Right hindlimb (tissue), 1 donor: ENCODE measurements around the gene NLRC4.
"Not testable (repeated sequence)": the region's sequence is repeated elsewhere in the genome, so short reads cannot be mapped to it uniquely, and the experiment has no call there.

ENCODE experiments used
- DNase-seq: peaks from one replicate; pipeline ENCODE4 v3.0.0-alpha.2; 2018

Gene NLRC4

DNA sequence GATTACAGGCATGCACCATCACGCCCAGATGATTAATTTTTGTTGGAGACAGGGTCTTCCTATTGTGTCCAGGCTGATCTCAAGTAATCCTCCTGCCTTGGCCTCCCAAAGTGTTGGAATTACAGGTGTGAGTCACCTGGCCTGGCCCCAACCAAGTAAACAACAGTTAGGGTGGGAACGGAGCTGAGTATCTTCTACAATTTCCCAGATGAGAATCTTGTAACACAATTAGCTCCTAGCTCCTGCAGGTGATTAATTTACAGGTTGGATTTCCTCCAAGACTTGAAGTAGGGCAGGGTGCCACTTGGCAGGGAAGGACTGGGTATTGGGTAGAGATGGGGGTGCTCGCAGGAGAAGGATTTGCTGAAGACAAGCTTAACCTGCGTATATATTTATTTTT, 17.8 kb downstream of the NLRC4 start:
- DNase-seq = no peak

DNA sequence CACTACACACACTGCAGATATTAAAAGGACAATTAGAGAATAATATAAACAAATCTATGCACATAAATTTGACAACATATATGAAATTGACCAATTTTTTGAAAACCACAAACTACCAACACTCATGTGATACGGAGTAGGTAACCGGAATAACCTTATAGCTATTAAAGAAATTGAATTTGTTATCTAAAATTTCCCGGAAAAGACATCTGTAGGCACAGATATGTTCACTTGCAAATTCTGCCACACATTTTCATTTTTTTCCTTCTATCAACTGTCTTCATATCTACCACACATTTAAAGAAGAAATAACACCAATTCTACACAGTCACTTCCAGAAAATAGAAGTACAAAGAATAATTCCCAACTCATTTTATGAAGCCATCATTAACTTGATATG, 22.4 kb downstream of the NLRC4 start:
- no peak for DNase-seq

DNA sequence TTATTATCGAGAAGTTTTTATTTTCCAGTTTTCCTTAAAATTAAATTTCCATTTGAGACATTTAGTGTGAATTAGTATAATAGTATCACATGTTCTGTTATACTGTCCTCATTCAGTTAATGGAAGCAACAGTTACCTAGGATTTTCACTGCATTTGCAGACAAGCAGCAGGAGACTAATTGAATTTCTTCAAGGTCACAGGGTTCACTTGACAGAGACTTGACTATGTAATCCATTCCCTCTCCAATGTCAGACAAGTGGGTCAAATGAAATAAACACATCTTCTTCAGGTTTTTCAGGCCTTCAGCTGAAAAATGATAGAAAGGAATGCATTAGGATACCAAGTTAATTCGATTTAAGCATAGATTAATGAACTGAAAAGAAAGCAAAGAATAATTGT, 26.7 kb downstream of the NLRC4 start:
- no peak for DNase-seq

DNA sequence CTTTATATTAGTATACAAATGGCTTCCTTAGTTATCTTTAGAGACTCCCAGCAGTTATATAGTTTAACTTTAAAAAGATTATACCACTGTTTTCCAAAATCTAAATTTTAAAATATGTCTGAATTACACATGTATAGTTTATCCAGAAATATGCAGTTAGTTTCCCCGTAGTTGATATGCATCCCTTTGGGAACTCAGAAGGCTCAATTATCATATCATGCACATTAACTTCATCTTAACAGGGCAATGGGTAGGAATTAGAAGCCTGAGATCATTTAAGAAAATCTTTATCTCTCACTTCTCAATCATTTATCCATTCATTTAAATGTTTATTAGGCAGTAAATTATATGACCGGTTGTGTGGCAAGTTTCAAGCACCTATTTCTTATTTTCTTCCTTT, 27.2 kb downstream of the NLRC4 start:
- DNase-seq = no peak

DNA sequence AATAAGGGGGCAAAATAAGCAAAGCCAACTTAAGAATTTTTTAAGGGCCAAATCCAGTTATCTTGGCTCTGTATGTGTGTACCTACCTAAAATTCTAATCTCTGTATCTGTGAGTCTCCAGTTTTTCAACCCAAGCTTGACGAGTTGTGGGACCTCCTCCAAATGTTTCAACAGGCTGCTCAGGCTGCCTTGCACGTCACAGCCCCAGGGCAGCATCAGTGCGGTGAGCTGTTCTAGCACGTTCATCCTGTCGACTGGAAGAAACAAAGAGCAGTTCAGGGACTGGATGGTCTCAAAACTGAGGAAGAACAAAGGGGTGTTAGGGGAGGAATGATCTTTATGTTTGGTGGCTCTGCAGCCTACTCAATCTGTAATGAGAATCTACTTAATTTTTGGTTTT, 29.4 kb downstream of the NLRC4 start:
- no peak for DNase-seq

- DNase-seq = no peak
These were observed 32.7 kb downstream of the NLRC4 start for GRCh38 chr2:32231959-32232358.

DNA sequence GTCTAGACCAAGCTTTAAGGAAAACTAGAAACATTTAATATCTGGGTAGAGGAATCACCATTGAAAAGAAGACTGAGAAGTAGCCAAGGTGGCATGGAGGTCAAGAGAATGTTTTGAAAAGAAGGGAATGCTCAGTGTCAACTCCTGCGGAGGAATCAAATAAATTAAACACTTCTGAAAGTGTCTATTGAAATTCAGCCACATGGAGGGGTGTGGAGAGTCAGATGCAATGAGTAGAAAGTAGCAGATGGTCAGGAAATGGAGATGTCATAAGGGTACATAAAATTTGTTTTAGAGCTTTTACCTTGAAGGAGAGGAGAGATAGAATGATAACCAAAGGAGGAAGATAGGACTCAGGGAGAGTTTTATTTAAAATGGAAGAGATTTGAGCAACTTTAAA, 35.1 kb downstream of the NLRC4 start:
- DNase-seq = no peak

- no peak for DNase-seq
These were observed 36.5 kb downstream of the NLRC4 start for GRCh38 chr2:32228181-32228580.

- DNase-seq = no peak
These were observed 37.2 kb downstream of the NLRC4 start for GRCh38 chr2:32227492-32227891.

DNA sequence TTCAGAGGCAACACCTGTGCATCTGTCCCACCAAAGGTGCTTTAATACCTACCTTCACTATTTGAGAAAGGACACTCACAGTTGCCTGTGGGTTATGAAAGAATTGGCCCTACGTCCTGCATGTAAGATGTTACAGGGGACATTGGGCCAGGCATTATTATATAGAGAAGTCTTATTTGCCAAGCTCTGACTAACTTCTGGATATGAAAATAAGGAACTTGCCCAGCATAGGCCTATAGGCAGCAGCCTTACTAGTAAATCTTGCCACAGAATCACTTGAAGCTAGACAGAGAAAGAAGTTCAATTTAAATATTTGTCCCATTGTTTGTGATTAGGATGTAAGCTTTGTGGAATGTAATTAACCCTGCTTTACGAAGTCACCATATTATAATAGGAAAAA, 41.7 kb downstream of the NLRC4 start:
- DNase-seq = no peak

GRCh38 chr2:32220445-32220844, 44.2 kb downstream of the NLRC4 start:
- no peak for DNase-seq

DNA sequence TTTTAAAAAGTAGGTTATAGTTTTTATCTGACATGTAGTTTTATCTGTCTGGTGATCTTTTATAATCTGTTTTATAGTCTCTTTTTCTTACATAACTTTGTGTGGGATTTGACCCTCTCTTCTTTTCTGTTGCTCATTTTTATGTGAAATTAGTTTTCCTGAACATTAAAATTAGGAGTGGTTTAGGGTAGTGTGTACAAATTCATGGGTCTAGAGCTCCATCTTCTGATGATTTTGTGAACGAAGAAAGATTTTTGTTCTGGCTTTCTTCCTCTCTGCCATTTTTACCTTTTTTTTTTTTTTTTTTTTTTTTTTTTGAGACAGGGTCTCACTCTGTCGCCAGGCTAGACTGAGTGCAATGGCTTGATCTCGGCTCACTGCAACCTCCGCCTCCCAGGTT, 52.4 kb downstream of the NLRC4 start:
- no peak for DNase-seq

- DNase-seq = no peak
These were observed 53.8 kb downstream of the NLRC4 start for GRCh38 chr2:32210767-32211408.

GRCh38 chr2:32203428-32203827, 61.3 kb downstream of the NLRC4 start:
- DNase-seq = not testable (repeated sequence)

- no peak for DNase-seq
These were observed 63.9 kb downstream of the NLRC4 start for GRCh38 chr2:32200814-32201213.

DNA sequence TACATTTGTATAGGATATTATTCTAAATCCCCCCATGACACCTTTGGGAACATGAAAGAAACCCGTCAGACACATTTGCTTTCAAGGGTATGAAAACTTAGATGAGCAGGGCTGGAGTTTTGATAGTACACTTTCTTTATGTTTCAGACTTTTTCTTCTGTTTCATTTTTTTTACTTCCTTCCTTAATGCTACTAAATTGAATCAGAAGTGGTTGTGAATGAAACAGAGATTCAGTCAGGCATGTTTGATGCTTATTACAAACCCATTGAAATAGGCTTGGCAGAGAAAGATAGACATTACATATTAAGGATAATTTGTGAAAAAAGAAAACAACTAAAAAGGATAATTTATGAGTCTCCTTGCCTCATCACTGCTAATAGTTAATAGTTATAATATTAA, 72.3 kb downstream of the NLRC4 start:
- DNase-seq = no peak

DNA sequence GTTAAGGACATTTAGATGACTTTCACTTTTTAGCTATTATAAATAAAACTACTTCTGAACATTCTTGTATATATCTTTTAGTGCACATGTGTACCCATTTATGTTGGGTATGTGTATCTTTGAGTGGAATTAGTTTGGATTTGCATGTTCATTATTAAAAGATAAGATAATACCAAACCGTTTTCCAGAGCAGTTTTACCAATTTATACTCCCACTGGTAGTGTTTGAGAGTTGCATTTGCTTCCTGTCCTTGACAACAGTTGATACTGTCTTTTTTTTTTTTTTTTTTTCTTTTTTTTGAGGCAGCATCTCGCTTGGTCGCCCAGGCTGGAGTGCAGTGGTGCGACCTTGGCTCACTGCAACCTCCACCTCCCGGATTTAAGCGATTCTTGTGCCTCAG, 75.7 kb downstream of the NLRC4 start:
- no peak for DNase-seq

- no peak for DNase-seq
These were observed 82.0 kb downstream of the NLRC4 start for GRCh38 chr2:32182667-32183066.
